ENCODE measurements around the gene VPS33A. TPM values are rescaled to one million over a fixed set of nuclear protein-coding genes. Genes with fewer than 3 reads are reported as not detected.
A peak's percentile ranks its signal among the peaks of the same experiment; 100 is the strongest.

Gene VPS33A
- total and polyA plus RNA-seq, 10 of the 15 experiments (the other 5 are each of a cell fraction or from before 2014, with no cell fraction given): 7.7 to 33.6 (median 21.6) TPM

- TF ChIP-seq SKIL (IDR thresholded peaks at IDR 0.05; ENCODE audit: low read depth, poor library complexity, severe bottlenecking) (no peak), USF2 (IDR thresholded peaks at IDR 0.05; ENCODE audit: borderline replicate concordance, low read depth, low read length) (no peak), PRDM15 (CRISPR knock-in tag; IDR thresholded peaks at IDR 0.05) (no peak), GATAD2B (conservative IDR thresholded peaks at IDR 0.05; ENCODE audit: low read depth) (0 out of 2 replicates have a peak, but pooled peaks have one; percentile 47), ZNF687 (IDR thresholded peaks at IDR 0.05) (peak; percentile 90), RFX5 (IDR thresholded peaks at IDR 0.05; ENCODE audit: low read depth, low read length) (no peak), SMC3 (IDR thresholded peaks at IDR 0.05; ENCODE audit: borderline replicate concordance, low read length) (no peak), E2F8 (IDR thresholded peaks at IDR 0.05; ENCODE audit: low read depth, partially characterized antibody) (no peak), BACH1 (IDR thresholded peaks at IDR 0.05; ENCODE audit: borderline replicate concordance) (peak; percentile 46; the same call in 1 of the 2 replicates), CEBPB (IDR thresholded peaks at IDR 0.05; ENCODE audit: borderline replicate concordance in 1 of 2, low read depth in 2 of 2, low read length in 2 of 2) (no peak), ASH2L (IDR thresholded peaks at IDR 0.05; ENCODE audit: borderline replicate concordance, low read depth) (no peak)
Measured at GRCh38 chr12:122226366-122227125, 39.7 kb downstream of the VPS33A start (continued).
